OCI-LY1 (cell line): ENCODE results near the gene HYKK.

Experiments
- EZH2 ChIP-seq: fragments of 200-600 bp; sonication (generic), shearing (Covaris generic); IDR thresholded peaks from 2 replicates; pipeline ENCODE4 v1.8.0; 2017; ENCODE audit warnings: borderline replicate concordance, mixed run types, mild to moderate bottlenecking, antibody characterized with exemption, low read length, moderate library complexity, mixed read lengths
- TF ChIP-seq, protein P1 (sequence below): fragments of 200-600 bp; sonication (generic), shearing (Covaris generic); IDR thresholded peaks from 2 replicates; pipeline ENCODE4 v1.5.1; 2017; ENCODE audit warnings: mild to moderate bottlenecking, antibody characterized with exemption, low read length, moderate library complexity, mixed read lengths

DNA sequence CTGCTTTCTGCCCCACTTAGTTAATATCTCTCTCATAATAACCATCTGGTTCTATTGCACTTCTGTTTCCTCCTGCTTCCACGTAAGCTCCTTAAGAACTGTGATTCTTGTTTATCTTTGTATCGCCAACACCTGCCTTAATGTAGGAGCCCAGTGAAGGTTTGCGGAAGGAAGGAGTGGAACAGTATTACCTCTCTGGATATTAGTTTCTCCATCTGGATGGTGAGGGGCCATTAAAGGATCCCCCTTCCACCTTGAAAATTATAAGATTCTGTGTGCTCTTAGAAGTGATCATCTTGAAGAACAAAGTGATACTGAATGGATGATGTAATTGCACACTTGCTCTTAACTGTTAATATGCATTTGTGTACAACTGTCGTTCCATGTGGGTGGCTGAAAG, 60.2 kb downstream of the HYKK start:
- TF ChIP-seq, protein P1, sequence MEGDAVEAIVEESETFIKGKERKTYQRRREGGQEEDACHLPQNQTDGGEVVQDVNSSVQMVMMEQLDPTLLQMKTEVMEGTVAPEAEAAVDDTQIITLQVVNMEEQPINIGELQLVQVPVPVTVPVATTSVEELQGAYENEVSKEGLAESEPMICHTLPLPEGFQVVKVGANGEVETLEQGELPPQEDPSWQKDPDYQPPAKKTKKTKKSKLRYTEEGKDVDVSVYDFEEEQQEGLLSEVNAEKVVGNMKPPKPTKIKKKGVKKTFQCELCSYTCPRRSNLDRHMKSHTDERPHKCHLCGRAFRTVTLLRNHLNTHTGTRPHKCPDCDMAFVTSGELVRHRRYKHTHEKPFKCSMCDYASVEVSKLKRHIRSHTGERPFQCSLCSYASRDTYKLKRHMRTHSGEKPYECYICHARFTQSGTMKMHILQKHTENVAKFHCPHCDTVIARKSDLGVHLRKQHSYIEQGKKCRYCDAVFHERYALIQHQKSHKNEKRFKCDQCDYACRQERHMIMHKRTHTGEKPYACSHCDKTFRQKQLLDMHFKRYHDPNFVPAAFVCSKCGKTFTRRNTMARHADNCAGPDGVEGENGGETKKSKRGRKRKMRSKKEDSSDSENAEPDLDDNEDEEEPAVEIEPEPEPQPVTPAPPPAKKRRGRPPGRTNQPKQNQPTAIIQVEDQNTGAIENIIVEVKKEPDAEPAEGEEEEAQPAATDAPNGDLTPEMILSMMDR = no peak
- no peak for TF ChIP-seq EZH2
